WTC11 (cell line): ENCODE data around the gene FUT2. TPM values are rescaled to one million over a fixed set of nuclear protein-coding genes. Genes with fewer than 3 reads are reported as not detected.

Source experiments
- ATAC-seq: fragments of 200-7000 bp; cut with Tn5 transposase; 2 replicates; pipeline ENCODE4 v1.10.0; 2021; ENCODE audit warnings: mild to moderate bottlenecking, moderate library complexity
- CTCF ChIA-PET: fragments of 300-600 bp; sonication (Branson Sonifier 250); formaldehyde crosslinking; loops from one replicate; lab custom pipeline; 2021; ENCODE audit warnings: antibody characterized with exemption; lab: Charles Lee
- POLR2A ChIA-PET: fragments of 350-600 bp; sonication (Branson Sonifier 250); formaldehyde crosslinking; loops from one replicate; lab custom pipeline; 2021; ENCODE audit warnings: antibody characterized with exemption; lab: Charles Lee
- DNase-seq: peaks from one replicate; pipeline ENCODE4 v3.0.0; 2021; ENCODE audit warnings: low spot score
- H3K27ac Mint-ChIP-seq: 2 replicates; pipeline ENCODE4 v1.8.0; 2021; ENCODE audit warnings: mixed read lengths
- H3K27me3 Mint-ChIP-seq: 2 replicates; pipeline ENCODE4 v1.8.0; 2021; ENCODE audit warnings: low read depth, mild to moderate bottlenecking, moderate library complexity, mixed read lengths
- H3K36me3 Mint-ChIP-seq: 2 replicates; pipeline ENCODE4 v1.8.0; 2021; ENCODE audit warnings: mixed read lengths
- H3K4me1 Mint-ChIP-seq: 2 replicates; pipeline ENCODE4 v1.8.0; 2022; ENCODE audit warnings: mixed read lengths
- H3K4me3 Mint-ChIP-seq: 2 replicates; pipeline ENCODE4 v1.8.0; 2021; ENCODE audit warnings: mild to moderate bottlenecking, moderate library complexity, mixed read lengths
- H3K9me3 Mint-ChIP-seq: 2 replicates; pipeline ENCODE4 v1.8.0; 2021; ENCODE audit warnings: mixed read lengths
- ATF1 ChIP-seq: sonication (generic); formaldehyde crosslinking; IDR thresholded peaks from 2 replicates; pipeline ENCODE4 v1.8.1; 2023; ENCODE audit warnings: mild to moderate bottlenecking, moderate library complexity, missing genetic modification reagents
- ATF2 ChIP-seq: sonication (generic); formaldehyde crosslinking; IDR thresholded peaks from 2 replicates; pipeline ENCODE4 v1.8.1; 2022; ENCODE audit warnings: low read depth, missing genetic modification reagents, borderline replicate concordance
- CBFB ChIP-seq: sonication (generic); formaldehyde crosslinking; IDR thresholded peaks from 2 replicates; pipeline ENCODE4 v1.8.1; 2022; ENCODE audit warnings: mild to moderate bottlenecking, low read depth, missing genetic modification reagents
- CREM ChIP-seq: sonication (generic); formaldehyde crosslinking; IDR thresholded peaks from 2 replicates; pipeline ENCODE4 v1.8.1; 2022; ENCODE audit warnings: mild to moderate bottlenecking, missing genetic modification reagents, moderate library complexity
- CTCF ChIP-seq: fragments of 200-600 bp; IDR thresholded peaks from 2 replicates; pipeline ENCODE4 v1.8.0; 2022; ENCODE audit warnings: antibody characterized with exemption
- E2F4 ChIP-seq: sonication (generic); formaldehyde crosslinking; IDR thresholded peaks from 2 replicates; pipeline ENCODE4 v1.8.1; 2022; ENCODE audit warnings: low read depth, mild to moderate bottlenecking, moderate library complexity, missing genetic modification reagents, borderline replicate concordance
- ELF4 ChIP-seq: sonication (generic); formaldehyde crosslinking; IDR thresholded peaks from 2 replicates; pipeline ENCODE4 v1.8.1; 2022; ENCODE audit warnings: low read depth, mild to moderate bottlenecking, moderate library complexity, missing genetic modification reagents
- ERG ChIP-seq: fragments of 250-450 bp; sonication (Bioruptor Pico); IDR thresholded peaks from 2 replicates; pipeline ENCODE4 v1.8.0; 2021; ENCODE audit warnings: mild to moderate bottlenecking
- ESRRA ChIP-seq: sonication (generic); formaldehyde crosslinking; IDR thresholded peaks from 2 replicates; pipeline ENCODE4 v1.8.1; 2022; ENCODE audit warnings: mild to moderate bottlenecking, missing genetic modification reagents, borderline replicate concordance
- FOXK1 ChIP-seq: sonication (generic); formaldehyde crosslinking; IDR thresholded peaks from 2 replicates; pipeline ENCODE4 v1.8.0; 2022; ENCODE audit warnings: mild to moderate bottlenecking, moderate library complexity, missing genetic modification reagents
- HMGA2 ChIP-seq: fragments of 250-450 bp; sonication (Bioruptor Pico); IDR thresholded peaks from 2 replicates; pipeline ENCODE4 v1.4.0; 2021; ENCODE audit warnings: mild to moderate bottlenecking, moderate library complexity
- IRF2 ChIP-seq: sonication (generic); formaldehyde crosslinking; IDR thresholded peaks from 2 replicates; pipeline ENCODE4 v1.8.0; 2022; ENCODE audit warnings: low read depth, missing genetic modification reagents, borderline replicate concordance
- JAZF1 ChIP-seq: fragments of 250-450 bp; sonication (Bioruptor Pico); IDR thresholded peaks from 2 replicates; pipeline ENCODE4 v1.9.0; 2021; ENCODE audit warnings: moderate library complexity, mild to moderate bottlenecking, inconsistent platforms
- KAT7 ChIP-seq: sonication (generic); formaldehyde crosslinking; IDR thresholded peaks from 2 replicates; pipeline ENCODE4 v1.8.1; 2023; ENCODE audit warnings: missing genetic modification reagents, mild to moderate bottlenecking, borderline replicate concordance
- MLX ChIP-seq: sonication (generic); formaldehyde crosslinking; IDR thresholded peaks from 2 replicates; pipeline ENCODE4 v1.8.1; 2023; ENCODE audit warnings: mild to moderate bottlenecking, missing genetic modification reagents, moderate library complexity
- NFATC4 ChIP-seq: fragments of 250-450 bp; sonication (Bioruptor Pico); IDR thresholded peaks from 2 replicates; pipeline ENCODE4 v1.9.0; 2021; ENCODE audit warnings: mild to moderate bottlenecking
- NFE2L1 ChIP-seq: sonication (generic); formaldehyde crosslinking; IDR thresholded peaks from 2 replicates; pipeline ENCODE4 v1.8.1; 2023; ENCODE audit warnings: missing genetic modification reagents
- NFYB ChIP-seq: sonication (generic); formaldehyde crosslinking; conservative IDR thresholded peaks from 2 replicates; pipeline ENCODE4 v1.8.0; 2022; ENCODE audit warnings: low read depth, missing genetic modification reagents
- NR1H2 ChIP-seq: sonication (generic); formaldehyde crosslinking; IDR thresholded peaks from 2 replicates; pipeline ENCODE4 v1.9.0; 2021; ENCODE audit warnings: mild to moderate bottlenecking, moderate library complexity, missing genetic modification reagents
- NR3C1 ChIP-seq: sonication (generic); formaldehyde crosslinking; conservative IDR thresholded peaks from 2 replicates; pipeline ENCODE4 v1.8.1; 2023; ENCODE audit warnings: low read depth, mild to moderate bottlenecking, missing genetic modification reagents
- PRRX2 ChIP-seq: fragments of 250-450 bp; sonication (Bioruptor Pico); IDR thresholded peaks from 2 replicates; pipeline ENCODE4 v1.8.0; 2021; ENCODE audit warnings: mild to moderate bottlenecking
- RELA ChIP-seq: sonication (generic); formaldehyde crosslinking; IDR thresholded peaks from 2 replicates; pipeline ENCODE4 v1.8.1; 2022; ENCODE audit warnings: missing genetic modification reagents, mild to moderate bottlenecking, borderline replicate concordance
- SOX15 ChIP-seq: fragments of 250-450 bp; sonication (Bioruptor Pico); IDR thresholded peaks from 2 replicates; pipeline ENCODE4 v1.9.0; 2021; ENCODE audit warnings: mild to moderate bottlenecking
- SP1 ChIP-seq: sonication (generic); formaldehyde crosslinking; conservative IDR thresholded peaks from 2 replicates; pipeline ENCODE4 v1.8.1; 2022; ENCODE audit warnings: missing genetic modification reagents
- ZNF121 ChIP-seq: sonication (generic); formaldehyde crosslinking; IDR thresholded peaks from 2 replicates; pipeline ENCODE4 v1.8.0; 2023; ENCODE audit warnings: missing genetic modification reagents
- ZNF317 ChIP-seq: sonication (generic); formaldehyde crosslinking; IDR thresholded peaks from 2 replicates; pipeline ENCODE4 v1.8.1; 2023; ENCODE audit warnings: low read depth, mild to moderate bottlenecking, moderate library complexity, missing genetic modification reagents, borderline replicate concordance
- ZNF425 ChIP-seq: fragments of 250-450 bp; sonication (Bioruptor Pico); conservative IDR thresholded peaks from 2 replicates; pipeline ENCODE4 v1.9.0; 2021; ENCODE audit warnings: mild to moderate bottlenecking
- total RNA-seq: library from RNA; stranded (reverse); gene quantifications from 3 replicates; pipeline ENCODE4 v1.2.3, GENCODE V29; 2021

FUT2 gene
- total RNA-seq, 1 experiment from 2014 or later: 5.9 TPM

- TF ChIP-seq NFYB (no peak), ERG (CRISPR knock-in tag) (no peak), ZNF317 (CRISPR knock-in tag) (no peak), E2F4 (CRISPR knock-in tag) (no peak), NR1H2 (no peak), MLX (CRISPR knock-in tag) (no peak), JAZF1 (CRISPR knock-in tag) (no peak), ESRRA (CRISPR knock-in tag) (no peak), CBFB (CRISPR knock-in tag) (no peak), ATF2 (CRISPR knock-in tag) (no peak), IRF2 (no peak), NR3C1 (no peak), ELF4 (CRISPR knock-in tag) (no peak)
- TF ChIP-seq, all 79 proteins: peak for 0
- POLR2A ChIA-PET: no interaction called here
- H3K9me3 Mint-ChIP-seq: no peaks in the 10 kb centered on the region
- H3K36me3 Mint-ChIP-seq: no peaks in the 10 kb centered on the region
- CTCF ChIA-PET: interaction anchor here (0.7 kb wide), 1 partner anchor 108 kb away, joined by 6 read pairs; no protein-coding TSS in a partner anchor
- H3K27me3 Mint-ChIP-seq: no peaks in the 10 kb centered on the region; the same call in 1 of the 2 replicates
- no peak for DNase-seq
- no peaks in the 10 kb centered on the region for H3K4me1 Mint-ChIP-seq
- H3K4me3 Mint-ChIP-seq: no peak overlapping the region
- no peak for ATAC-seq
- H3K27ac Mint-ChIP-seq: no peak overlapping the region
These were observed 14.7 kb upstream of the FUT2 start for GRCh38 chr19:48681127-48681470.

GRCh38 chr19:48683349-48683748 lies 12.4 kb upstream of the FUT2 start:
- H3K27me3 Mint-ChIP-seq: no peaks in the 10 kb centered on the region; the same call in none of the 2 replicates
- CTCF ChIA-PET: no interaction called here
- no peak for TF ChIP-seq SP1
- TF ChIP-seq NFATC4 (CRISPR knock-in tag): no peak
- no peak for TF ChIP-seq CREM
- TF ChIP-seq ZNF121 (CRISPR knock-in tag): no peak
- TF ChIP-seq FOXK1 (CRISPR knock-in tag): no peak
- TF ChIP-seq CBFB (CRISPR knock-in tag): no peak
- no peak for TF ChIP-seq PRRX2 (CRISPR knock-in tag)
- TF ChIP-seq ATF1 (CRISPR knock-in tag): no peak
- TF ChIP-seq IRF2: no peak
- TF ChIP-seq KAT7 (CRISPR knock-in tag): no peak
- no peak for TF ChIP-seq ZNF425 (CRISPR knock-in tag)
- no peak for TF ChIP-seq CTCF
- no peak for TF ChIP-seq NFE2L1 (CRISPR knock-in tag)
- TF ChIP-seq E2F4 (CRISPR knock-in tag): no peak
- no peak for TF ChIP-seq HMGA2
- TF ChIP-seq RELA: no peak
- no peak for TF ChIP-seq MLX (CRISPR knock-in tag)
- TF ChIP-seq SOX15 (CRISPR knock-in tag): no peak

More at GRCh38 chr19:48683349-48683748, 12.4 kb upstream of the FUT2 start:
- no peak for ATAC-seq
- DNase-seq: no peak
- H3K27ac Mint-ChIP-seq: no peak overlapping the region
- no peaks in the 10 kb centered on the region for H3K36me3 Mint-ChIP-seq
- no peak overlapping the region for H3K4me3 Mint-ChIP-seq
- H3K9me3 Mint-ChIP-seq: no peaks in the 10 kb centered on the region
- H3K4me1 Mint-ChIP-seq: no peaks in the 10 kb centered on the region
- POLR2A ChIA-PET: interaction anchor here (0.6 kb wide), 1 partner anchor 18 kb away, joined by 3 read pairs; no protein-coding TSS in a partner anchor
